ENCODE data around the gene LIMA1.

GRCh38 chr12:50257236-50258166, 25.8 kb downstream of the LIMA1 start:
- TF ChIP-seq, protein P1, sequence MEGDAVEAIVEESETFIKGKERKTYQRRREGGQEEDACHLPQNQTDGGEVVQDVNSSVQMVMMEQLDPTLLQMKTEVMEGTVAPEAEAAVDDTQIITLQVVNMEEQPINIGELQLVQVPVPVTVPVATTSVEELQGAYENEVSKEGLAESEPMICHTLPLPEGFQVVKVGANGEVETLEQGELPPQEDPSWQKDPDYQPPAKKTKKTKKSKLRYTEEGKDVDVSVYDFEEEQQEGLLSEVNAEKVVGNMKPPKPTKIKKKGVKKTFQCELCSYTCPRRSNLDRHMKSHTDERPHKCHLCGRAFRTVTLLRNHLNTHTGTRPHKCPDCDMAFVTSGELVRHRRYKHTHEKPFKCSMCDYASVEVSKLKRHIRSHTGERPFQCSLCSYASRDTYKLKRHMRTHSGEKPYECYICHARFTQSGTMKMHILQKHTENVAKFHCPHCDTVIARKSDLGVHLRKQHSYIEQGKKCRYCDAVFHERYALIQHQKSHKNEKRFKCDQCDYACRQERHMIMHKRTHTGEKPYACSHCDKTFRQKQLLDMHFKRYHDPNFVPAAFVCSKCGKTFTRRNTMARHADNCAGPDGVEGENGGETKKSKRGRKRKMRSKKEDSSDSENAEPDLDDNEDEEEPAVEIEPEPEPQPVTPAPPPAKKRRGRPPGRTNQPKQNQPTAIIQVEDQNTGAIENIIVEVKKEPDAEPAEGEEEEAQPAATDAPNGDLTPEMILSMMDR (conservative IDR thresholded peaks at IDR 0.05): no peak
- no peak for TF ChIP-seq ZFX (IDR thresholded peaks at IDR 0.05)
